CD8-positive, alpha-beta memory T cell (primary cell): ENCODE data around the gene ACSS1. TPM values are rescaled to one million over a fixed set of nuclear protein-coding genes. Genes with fewer than 3 reads are reported as not detected.
A peak's percentile ranks its signal among the peaks of the same experiment; 100 is the strongest.

ENCODE experiments used
- CTCF ChIA-PET: fragments of 350-600 bp; sonication (Branson Sonifier 250); formaldehyde crosslinking; loops from one replicate; lab custom pipeline; 2021; ENCODE audit warnings: antibody characterized with exemption; lab: Charles Lee
- POLR2A ChIA-PET: fragments of 350-600 bp; sonication (Branson Sonifier 250); formaldehyde crosslinking; loops from one replicate; lab custom pipeline; 2021; ENCODE audit warnings: antibody characterized with exemption; lab: Charles Lee
- DNase-seq, 5 donors: peaks; one replicate each; pipeline versions ENCODE4 v3.0.0 to v3.0.0-alpha.2; 2020 to 2022; ENCODE audit warnings: mixed read lengths in 1 of 5
- H3K27ac ChIP-seq: one replicate; pipeline ENCODE4 v1.7.0; 2013; ENCODE audit warnings: low read depth, mild to moderate bottlenecking, low read length, moderate library complexity
- H3K27me3 ChIP-seq: 2 replicates; pipeline ENCODE4 v1.7.0; 2013; ENCODE audit warnings: low read length, mild to moderate bottlenecking; ENCODE audit not compliant: insufficient read depth, poor library complexity, severe bottlenecking
- H3K36me3 ChIP-seq: 2 replicates; pipeline ENCODE4 v1.7.0; 2013; ENCODE audit warnings: mild to moderate bottlenecking, low read length, moderate library complexity; ENCODE audit not compliant: insufficient read depth
- H3K4me1 ChIP-seq: 2 replicates; pipeline ENCODE4 v1.7.0; 2013; ENCODE audit warnings: mild to moderate bottlenecking, low read length, moderate library complexity; ENCODE audit not compliant: insufficient read depth
- H3K4me3 ChIP-seq: 2 replicates; pipeline ENCODE4 v1.7.0; 2013; ENCODE audit warnings: mild to moderate bottlenecking, low read length
- H3K9me3 ChIP-seq: 2 replicates; pipeline ENCODE4 v1.7.0; 2013; ENCODE audit warnings: mild to moderate bottlenecking, low read length
- H3K27ac Mint-ChIP-seq, 8 donors: one replicate each; pipeline ENCODE4 v1.8.0; 2020 to 2021; ENCODE audit warnings: mixed read lengths in 8 of 8, mild to moderate bottlenecking in 6 of 8, inconsistent platforms in 3 of 8, moderate library complexity in 3 of 8
- H3K27me3 Mint-ChIP-seq, 2 donors: one replicate each; pipeline ENCODE4 v1.8.0; 2020 to 2021; ENCODE audit warnings: mixed read lengths in 2 of 2, mild to moderate bottlenecking in 1 of 2, moderate library complexity in 1 of 2
- H3K36me3 Mint-ChIP-seq, 3 donors: one replicate each; pipeline ENCODE4 v1.8.0; 2020 to 2021; ENCODE audit warnings: mixed read lengths in 3 of 3, inconsistent platforms in 1 of 3, mild to moderate bottlenecking in 1 of 3
- H3K4me1 Mint-ChIP-seq, 3 donors: one replicate each; pipeline ENCODE4 v1.8.0; 2020 to 2021; ENCODE audit warnings: mixed read lengths in 3 of 3, inconsistent platforms in 1 of 3, mild to moderate bottlenecking in 1 of 3
- H3K4me3 Mint-ChIP-seq, 7 donors: one replicate each; pipeline ENCODE4 v1.8.0; 2020 to 2021; ENCODE audit warnings: mixed read lengths in 7 of 7, mild to moderate bottlenecking in 6 of 7, moderate library complexity in 4 of 7, inconsistent platforms in 2 of 7
- H3K9me3 Mint-ChIP-seq, 5 donors: one replicate each; pipeline ENCODE4 v1.8.0; 2020 to 2022; ENCODE audit warnings: mixed read lengths in 5 of 5, mild to moderate bottlenecking in 3 of 5, moderate library complexity in 2 of 5, inconsistent platforms in 1 of 5
- polyA plus RNA-seq: library from polyadenylated mRNA; unstranded; fragments of 300-500 nt; fragmentation: Illumina TruSeq; gene quantifications from one replicate; pipeline ENCODE4 v1.2.3, GENCODE V29; 2021
- total RNA-seq, 2 experiments: library from RNA; stranded (reverse); gene quantifications; one replicate each; pipeline ENCODE4 v1.2.3, GENCODE V29; 2021

ACSS1 gene
- total and polyA plus RNA-seq, 3 experiments from 2014 or later, result 24.5 to 59.6 (median 24.8) TPM

DNA sequence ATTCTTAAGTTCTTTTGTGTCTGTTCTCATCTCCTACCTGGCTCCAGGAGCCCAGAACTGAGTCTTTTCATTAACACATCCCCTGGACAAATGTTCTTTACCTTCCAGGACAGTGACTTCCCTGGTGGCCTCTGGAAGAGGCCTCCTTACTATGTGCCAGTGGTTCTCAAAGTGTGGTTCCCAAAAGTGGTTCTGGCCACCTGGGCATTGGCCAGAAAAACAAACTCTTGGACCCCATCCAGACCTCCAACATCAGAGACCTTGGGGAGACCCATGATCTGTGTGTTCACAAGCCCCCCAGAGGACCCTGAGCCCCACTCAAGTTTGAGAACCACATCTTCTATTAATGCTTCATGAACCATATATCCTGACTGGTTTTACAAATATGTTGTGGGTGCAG lies 31.2 kb upstream of the ACSS1 start:
- H3K27me3 Mint-ChIP-seq, result peaks cover 21 to 22% of the 10 kb centered on the region in 2 donors
- ChIA-PET CTCF (interaction anchor here (1.8 to 3.1 kb wide), 3 partner anchors 25 to 158 kb away, joined by 6 to 15 read pairs (median 12); no protein-coding TSS in a partner anchor), POLR2A (no interaction called here)
- H3K4me1 ChIP-seq, result peaks cover 47% of the 10 kb centered on the region
- H3K36me3 Mint-ChIP-seq, result no peaks in the 10 kb centered on the region
- H3K9me3 ChIP-seq, result no peaks in the 10 kb centered on the region
- H3K9me3 Mint-ChIP-seq, result no peaks in the 10 kb centered on the region
- no peak overlapping the region for H3K27ac ChIP-seq
- H3K4me3 Mint-ChIP-seq, result no peak overlapping the region
- H3K4me1 Mint-ChIP-seq, result peaks cover 40 to 53% (median 46%) of the 10 kb centered on the region in 3 donors
- H3K27me3 ChIP-seq, result peaks cover 17% of the 10 kb centered on the region
- peak overlapping the region in 2 of 8 donors; percentile 29 to 84 for H3K27ac Mint-ChIP-seq
- H3K4me3 ChIP-seq, result no peak overlapping the region
- no peak for DNase-seq
- H3K36me3 ChIP-seq, result no peaks in the 10 kb centered on the region

DNA sequence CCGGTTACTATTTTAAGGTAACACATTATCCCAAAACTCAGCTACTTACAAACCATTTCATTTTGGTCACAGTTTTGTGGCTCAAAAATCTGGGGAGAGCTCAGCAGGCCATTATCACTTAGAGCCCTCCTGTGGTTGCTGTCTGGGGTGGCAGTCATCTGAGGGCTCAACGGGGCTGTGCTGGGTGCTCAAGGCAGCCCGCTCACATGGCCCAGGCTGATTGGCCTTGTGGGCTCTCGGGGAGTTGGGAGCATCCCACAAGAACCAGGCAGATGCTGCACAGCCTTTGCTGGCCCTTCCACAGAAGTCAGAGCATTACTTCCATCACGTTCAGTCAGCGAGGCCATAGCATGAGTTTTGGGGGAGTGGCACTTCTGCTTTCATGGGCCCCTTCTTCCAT lies 30.3 kb upstream of the ACSS1 start:
- Histone ChIP-seq H3K9me3 (no peaks in the 10 kb centered on the region), H3K27me3 (peaks cover 26% of the 10 kb centered on the region), H3K4me3 (no peak overlapping the region), H3K36me3 (no peaks in the 10 kb centered on the region), H3K27ac (no peak overlapping the region), H3K4me1 (peaks cover 55% of the 10 kb centered on the region)
- Mint-ChIP-seq H3K27ac (no peak overlapping the region), H3K9me3 (no peaks in the 10 kb centered on the region), H3K36me3 (no peaks in the 10 kb centered on the region), H3K4me1 (peaks cover 44 to 61% (median 54%) of the 10 kb centered on the region in 3 donors), H3K4me3 (no peak overlapping the region), H3K27me3 (peaks cover 29 to 30% of the 10 kb centered on the region in 2 donors)
- CTCF ChIA-PET, result no interaction called here
- no peak for DNase-seq
- POLR2A ChIA-PET, result no interaction called here

DNA sequence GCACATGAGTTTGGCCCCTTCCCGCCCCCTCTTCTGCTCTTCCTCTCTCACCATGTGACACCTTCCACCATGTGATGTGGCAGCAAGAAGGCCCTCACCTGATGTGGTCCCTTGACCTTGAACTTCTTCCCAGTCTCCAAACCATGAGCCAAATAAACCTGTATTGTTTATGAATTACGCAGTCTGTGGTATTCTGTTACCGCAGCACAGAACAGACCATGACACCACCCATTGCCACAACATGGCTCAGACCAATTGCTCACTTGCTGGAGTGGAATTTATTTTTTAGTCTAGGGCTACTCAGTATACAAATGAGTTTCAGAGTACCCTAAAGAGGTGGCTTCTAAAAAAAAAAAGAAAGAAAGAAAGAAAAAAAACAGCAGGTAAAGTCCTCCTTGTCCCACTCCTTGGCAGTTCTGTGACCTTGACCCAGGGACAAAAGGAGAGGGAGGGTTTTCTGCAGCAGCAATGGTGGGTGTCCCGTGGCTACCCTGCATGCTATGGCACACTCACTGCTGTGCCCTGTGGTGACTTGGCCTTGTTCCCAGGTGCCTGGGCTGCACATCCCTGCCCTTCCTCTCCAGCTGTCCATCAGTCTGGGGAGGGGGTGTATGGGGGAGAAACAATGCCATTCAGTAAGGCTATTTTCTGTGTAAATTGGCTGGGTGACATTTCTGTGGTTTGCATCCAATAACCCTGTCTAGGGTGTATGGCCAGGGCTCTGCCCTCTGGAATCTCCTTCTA lies 29.4 kb upstream of the ACSS1 start:
- H3K9me3 Mint-ChIP-seq, result no peaks in the 10 kb centered on the region
- Histone ChIP-seq H3K36me3 (no peaks in the 10 kb centered on the region), H3K9me3 (no peaks in the 10 kb centered on the region), H3K27me3 (peaks cover 35% of the 10 kb centered on the region), H3K4me1 (peaks cover 54% of the 10 kb centered on the region), H3K27ac (no peak overlapping the region), H3K4me3 (no peak overlapping the region)
- peaks cover 46 to 67% (median 58%) of the 10 kb centered on the region in 3 donors for H3K4me1 Mint-ChIP-seq
- H3K36me3 Mint-ChIP-seq, result no peaks in the 10 kb centered on the region
- POLR2A ChIA-PET, result no interaction called here
- CTCF ChIA-PET, result no interaction called here
- H3K27me3 Mint-ChIP-seq, result peaks cover 36 to 37% of the 10 kb centered on the region in 2 donors
- DNase-seq, result no peak
- H3K4me3 Mint-ChIP-seq, result peak overlapping the region in 1 of 7 donors; percentile 32
- peak overlapping the region in 1 of 8 donors; percentile 15 for H3K27ac Mint-ChIP-seq

DNA sequence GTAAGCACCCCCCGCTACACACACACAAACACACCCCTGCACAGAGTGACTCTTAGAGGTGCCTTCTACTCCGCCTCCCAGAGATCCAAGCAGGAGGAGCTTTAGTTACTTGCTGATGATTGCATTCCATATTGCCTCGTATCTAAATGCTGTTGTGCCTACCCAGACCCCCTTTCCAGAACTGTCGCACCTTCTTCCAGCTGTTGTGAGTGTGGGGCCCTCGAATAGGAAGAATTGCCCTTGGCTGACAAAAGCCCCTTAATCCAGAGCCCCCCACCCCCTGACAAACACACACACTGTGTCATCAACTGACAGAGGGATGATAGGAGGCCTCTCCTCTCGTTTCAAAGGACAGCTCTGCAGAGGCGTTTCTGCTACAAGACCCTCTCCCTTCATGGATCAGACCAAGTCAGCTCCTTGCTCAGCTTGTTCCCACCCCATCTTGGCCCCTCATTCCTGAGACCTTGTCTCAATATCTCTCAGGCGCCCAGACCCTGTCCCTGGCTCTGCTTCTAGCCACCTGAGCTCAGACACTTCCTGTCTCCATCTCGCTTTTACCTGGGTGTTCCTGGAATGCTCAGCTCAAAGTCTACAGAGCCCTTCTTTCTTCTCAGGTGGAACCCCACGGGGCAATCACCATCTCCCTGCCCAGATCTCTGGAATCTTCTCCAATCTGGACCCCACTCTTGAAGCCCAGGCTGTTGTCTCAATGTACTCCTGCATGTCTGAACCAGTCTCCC lies 28.0 kb upstream of the ACSS1 start:
- POLR2A ChIA-PET, result no interaction called here
- H3K27ac ChIP-seq, result no peak overlapping the region
- H3K36me3 ChIP-seq, result no peaks in the 10 kb centered on the region
- CTCF ChIA-PET, result interaction anchor here (1.2 to 1.3 kb wide), 2 partner anchors 27 to 110 kb away, joined by 3 read pairs; partner anchors contain the start of gene ENTPD6
- Mint-ChIP-seq H3K4me1 (peaks cover 33 to 59% (median 45%) of the 10 kb centered on the region in 3 donors), H3K36me3 (no peaks in the 10 kb centered on the region), H3K9me3 (no peaks in the 10 kb centered on the region), H3K4me3 (peak overlapping the region in 2 of 7 donors; percentile 13 to 61), H3K27ac (no peak overlapping the region), H3K27me3 (peaks cover 43 to 44% of the 10 kb centered on the region in 2 donors)
- H3K27me3 ChIP-seq, result peaks cover 41% of the 10 kb centered on the region
- no peaks in the 10 kb centered on the region for H3K9me3 ChIP-seq
- DNase-seq, result no peak
- H3K4me1 ChIP-seq, result peaks cover 40% of the 10 kb centered on the region
- H3K4me3 ChIP-seq, result no peak overlapping the region

DNA sequence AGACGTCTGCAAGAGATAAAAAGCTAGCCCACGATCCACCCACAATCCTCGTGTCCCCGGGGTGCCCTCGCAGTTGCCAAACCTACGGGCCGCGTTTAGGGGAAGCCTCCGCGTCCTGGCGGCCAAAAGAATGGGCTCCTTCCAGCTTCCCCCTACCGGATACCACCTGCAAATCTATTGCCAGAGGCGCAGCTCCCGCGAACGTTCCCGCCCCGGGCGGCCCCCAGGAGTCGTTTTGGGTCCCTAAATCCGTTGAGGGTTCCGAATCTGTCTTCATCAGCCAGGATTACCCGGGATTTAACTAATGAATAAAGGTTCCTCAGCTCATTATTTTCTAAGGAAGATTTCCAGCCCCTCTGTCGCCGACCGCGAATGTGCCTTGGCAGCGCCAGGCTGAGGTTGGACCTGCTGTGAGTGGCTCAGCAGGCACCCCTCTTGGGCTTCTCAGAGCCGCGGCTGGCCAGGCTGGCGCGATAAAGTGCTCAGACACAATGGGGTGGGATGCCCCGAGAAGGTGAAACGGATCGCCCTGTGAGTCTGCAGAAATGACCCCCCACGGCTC lies 26.8 kb upstream of the ACSS1 start:
- Mint-ChIP-seq H3K27me3 (peaks cover 52 to 56% of the 10 kb centered on the region in 2 donors), H3K36me3 (no peaks in the 10 kb centered on the region), H3K27ac (peak overlapping the region in 1 of 8 donors; percentile 36), H3K4me3 (peak overlapping the region in 6 of 7 donors; percentile 31 to 77 (median 54)), H3K4me1 (peaks cover 24 to 51% (median 32%) of the 10 kb centered on the region in 3 donors), H3K9me3 (peaks cover 0 to 1% (median 0%) of the 10 kb centered on the region in 5 donors)
- no peaks in the 10 kb centered on the region for H3K9me3 ChIP-seq
- POLR2A ChIA-PET, result interaction anchor here (0.9 kb wide), 1 partner anchor 112 kb away, joined by 6 read pairs; no protein-coding TSS in a partner anchor
- peaks cover 28% of the 10 kb centered on the region for H3K4me1 ChIP-seq
- CTCF ChIA-PET, result no interaction called here
- no peak overlapping the region for H3K4me3 ChIP-seq
- H3K27ac ChIP-seq, result no peak overlapping the region
- no peak for DNase-seq
- peaks cover 46% of the 10 kb centered on the region for H3K27me3 ChIP-seq
- H3K36me3 ChIP-seq, result no peaks in the 10 kb centered on the region

DNA sequence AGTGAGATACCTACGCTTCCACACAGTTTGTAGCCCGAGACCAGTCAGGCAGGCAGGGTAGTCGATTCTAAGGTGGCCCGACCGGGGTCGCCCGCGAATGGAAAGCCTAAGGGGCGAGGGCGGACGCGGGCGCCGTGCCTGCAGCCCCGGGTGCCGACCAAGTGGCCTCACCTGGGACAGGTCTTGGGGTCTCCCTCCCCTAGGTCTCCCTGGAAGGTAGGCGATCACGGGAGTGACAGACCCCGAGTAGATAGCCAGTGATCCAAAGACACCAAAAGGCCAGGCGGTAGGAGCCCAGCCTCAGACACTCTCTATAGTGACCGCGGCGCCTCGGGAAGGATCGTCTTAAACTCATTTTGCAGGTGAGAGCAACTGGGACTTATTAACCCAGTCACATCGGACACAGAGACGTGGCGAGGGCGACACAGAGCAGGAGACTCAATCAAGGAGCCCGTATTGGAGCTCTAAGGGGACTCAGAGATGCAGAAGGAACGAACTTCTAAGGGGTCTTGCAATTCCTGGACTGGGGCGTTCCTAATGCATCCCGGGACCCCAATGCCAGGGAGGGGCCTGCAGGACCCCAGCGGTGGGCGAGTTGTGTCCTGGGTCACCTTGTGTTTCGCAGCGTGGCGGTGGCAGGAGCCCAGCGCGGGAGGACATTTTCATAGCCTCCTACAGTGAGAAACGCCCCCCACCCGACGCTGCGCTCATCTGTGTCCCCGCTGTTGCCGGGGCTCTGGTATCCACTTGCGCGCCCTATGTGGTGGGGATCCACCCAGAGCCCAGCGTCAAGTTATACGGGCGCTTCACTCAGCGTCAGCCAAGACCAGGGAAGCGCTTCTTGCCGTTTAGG lies 26.1 kb upstream of the ACSS1 start:
- Mint-ChIP-seq H3K4me3 (peak overlapping the region; percentile 50 to 77 (median 67)), H3K27me3 (peaks cover 59 to 64% of the 10 kb centered on the region in 2 donors), H3K4me1 (peaks cover 20 to 44% (median 25%) of the 10 kb centered on the region in 3 donors), H3K36me3 (no peaks in the 10 kb centered on the region), H3K9me3 (peaks cover 0 to 1% (median 0%) of the 10 kb centered on the region in 5 donors), H3K27ac (peak overlapping the region in 3 of 8 donors; percentile 36 to 43 (median 36))
- CTCF ChIA-PET, result no interaction called here
- H3K27ac ChIP-seq, result no peak overlapping the region
- H3K4me3 ChIP-seq, result peak overlapping the region; percentile 17
- H3K4me1 ChIP-seq, result peaks cover 21% of the 10 kb centered on the region
- peak in 1 of 5 donors; percentile 47 for DNase-seq
- POLR2A ChIA-PET, result no interaction called here
- H3K9me3 ChIP-seq, result no peaks in the 10 kb centered on the region
- no peaks in the 10 kb centered on the region for H3K36me3 ChIP-seq
- H3K27me3 ChIP-seq, result peaks cover 50% of the 10 kb centered on the region

DNA sequence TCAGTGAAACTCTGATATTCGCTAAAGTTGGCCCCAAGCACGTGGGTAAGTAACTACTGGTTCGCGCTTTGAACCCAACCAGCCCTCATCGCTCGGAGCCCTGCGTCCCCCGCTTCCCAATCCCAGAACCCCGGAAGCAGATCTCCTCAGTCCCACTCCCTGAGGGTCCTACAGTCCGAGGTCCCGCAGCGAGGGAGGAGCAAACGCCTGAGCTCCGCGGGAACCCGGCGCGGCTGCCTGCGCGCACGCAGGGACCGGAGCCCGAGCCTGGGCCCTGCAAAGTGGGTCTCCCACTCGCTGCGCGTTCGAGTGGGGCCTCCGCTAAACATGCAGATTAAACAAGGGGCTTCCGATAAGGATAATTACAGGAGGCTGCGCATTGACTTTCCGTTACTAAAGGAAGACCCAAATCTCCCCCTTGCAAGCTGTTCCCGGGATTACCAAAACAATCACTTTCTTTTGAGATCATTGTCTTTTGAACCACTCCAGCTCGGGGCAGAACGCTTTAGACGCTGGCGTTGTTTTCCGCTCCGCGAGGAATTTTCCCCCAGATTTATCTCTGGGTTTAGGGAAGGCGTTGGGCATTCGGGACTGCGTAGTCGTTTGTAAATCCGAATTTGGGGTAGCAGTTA lies 25.3 kb upstream of the ACSS1 start:
- H3K4me1 Mint-ChIP-seq, result peaks cover 18 to 42% (median 24%) of the 10 kb centered on the region in 3 donors
- peaks cover 67 to 71% of the 10 kb centered on the region in 2 donors for H3K27me3 Mint-ChIP-seq
- H3K36me3 ChIP-seq, result no peaks in the 10 kb centered on the region
- peak overlapping the region in 2 of 8 donors; percentile 36 to 39 for H3K27ac Mint-ChIP-seq
- no peak overlapping the region for H3K27ac ChIP-seq
- H3K4me3 ChIP-seq, result peak overlapping the region; percentile 17
- H3K36me3 Mint-ChIP-seq, result no peaks in the 10 kb centered on the region
- no peaks in the 10 kb centered on the region for H3K9me3 ChIP-seq
- peak overlapping the region; percentile 44 to 77 (median 67) for H3K4me3 Mint-ChIP-seq
- POLR2A ChIA-PET, result no interaction called here
- peaks cover 0 to 1% (median 0%) of the 10 kb centered on the region in 5 donors for H3K9me3 Mint-ChIP-seq
- peaks cover 56% of the 10 kb centered on the region for H3K27me3 ChIP-seq
- no peak for DNase-seq
- CTCF ChIA-PET, result no interaction called here
- peaks cover 21% of the 10 kb centered on the region for H3K4me1 ChIP-seq
